ENCODE results near the gene PFN4. TPM values are rescaled to one million over a fixed set of nuclear protein-coding genes. Genes with fewer than 3 reads are reported as not detected.

Gene PFN4
- total and polyA plus RNA-seq, 9 of the 15 experiments (the other 6 are each of a cell fraction or from before 2014, with no cell fraction given) = 0.07 to 0.54 (median 0.31) TPM; not detected in 2

- TF ChIP-seq, protein P1, sequence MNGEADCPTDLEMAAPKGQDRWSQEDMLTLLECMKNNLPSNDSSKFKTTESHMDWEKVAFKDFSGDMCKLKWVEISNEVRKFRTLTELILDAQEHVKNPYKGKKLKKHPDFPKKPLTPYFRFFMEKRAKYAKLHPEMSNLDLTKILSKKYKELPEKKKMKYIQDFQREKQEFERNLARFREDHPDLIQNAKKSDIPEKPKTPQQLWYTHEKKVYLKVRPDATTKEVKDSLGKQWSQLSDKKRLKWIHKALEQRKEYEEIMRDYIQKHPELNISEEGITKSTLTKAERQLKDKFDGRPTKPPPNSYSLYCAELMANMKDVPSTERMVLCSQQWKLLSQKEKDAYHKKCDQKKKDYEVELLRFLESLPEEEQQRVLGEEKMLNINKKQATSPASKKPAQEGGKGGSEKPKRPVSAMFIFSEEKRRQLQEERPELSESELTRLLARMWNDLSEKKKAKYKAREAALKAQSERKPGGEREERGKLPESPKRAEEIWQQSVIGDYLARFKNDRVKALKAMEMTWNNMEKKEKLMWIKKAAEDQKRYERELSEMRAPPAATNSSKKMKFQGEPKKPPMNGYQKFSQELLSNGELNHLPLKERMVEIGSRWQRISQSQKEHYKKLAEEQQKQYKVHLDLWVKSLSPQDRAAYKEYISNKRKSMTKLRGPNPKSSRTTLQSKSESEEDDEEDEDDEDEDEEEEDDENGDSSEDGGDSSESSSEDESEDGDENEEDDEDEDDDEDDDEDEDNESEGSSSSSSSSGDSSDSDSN (IDR thresholded peaks at IDR 0.05; ENCODE audit: borderline replicate concordance in 1 of 2, low read depth in 2 of 2, low read length in 2 of 2) = peak in 1 of 2 experiments; percentile 79; a peak in 1 of 4 replicates
- TF ChIP-seq GTF2A2 (tag; IDR thresholded peaks at IDR 0.05) (0 out of 2 replicates have a peak, but pooled peaks have one; percentile 31), ZNF232 (CRISPR knock-in tag; IDR thresholded peaks at IDR 0.05) (0 out of 2 replicates have a peak, but pooled peaks have one; percentile 74), REST (IDR thresholded peaks at IDR 0.05; ENCODE audit: borderline replicate concordance) (no peak), REST (CRISPR knock-in tag; IDR thresholded peaks at IDR 0.05; ENCODE audit: low read depth) (peak; percentile 69; the same call in 1 of the 2 replicates), ZNF592 (IDR thresholded peaks at IDR 0.05) (no peak), XRCC5 (IDR thresholded peaks at IDR 0.05; ENCODE audit: low read depth, low read length) (peak; percentile 96), CBX5 (IDR thresholded peaks at IDR 0.05; ENCODE audit: borderline replicate concordance, low read depth) (peak; percentile 11; the same call in 1 of the 2 replicates), EP300 (IDR thresholded peaks at IDR 0.05; ENCODE audit: low read length) (peak; percentile 79), GABPB1 (CRISPR knock-in tag; IDR thresholded peaks at IDR 0.05) (peak; percentile 100), TCF15 (CRISPR knock-in tag; IDR thresholded peaks at IDR 0.05) (no peak)
Observed at GRCh38 chr2:24075915-24076848, 47.0 kb downstream of the PFN4 start, which contains the start of gene SF3B6 (continued).
